ENCODE data around the gene ACTL6A. TPM values are rescaled to one million over a fixed set of nuclear protein-coding genes. Genes with fewer than 3 reads are reported as not detected.

ACTL6A gene
- total RNA-seq, 2 experiments from 2014 or later = 92.9 to 126 TPM

DNA sequence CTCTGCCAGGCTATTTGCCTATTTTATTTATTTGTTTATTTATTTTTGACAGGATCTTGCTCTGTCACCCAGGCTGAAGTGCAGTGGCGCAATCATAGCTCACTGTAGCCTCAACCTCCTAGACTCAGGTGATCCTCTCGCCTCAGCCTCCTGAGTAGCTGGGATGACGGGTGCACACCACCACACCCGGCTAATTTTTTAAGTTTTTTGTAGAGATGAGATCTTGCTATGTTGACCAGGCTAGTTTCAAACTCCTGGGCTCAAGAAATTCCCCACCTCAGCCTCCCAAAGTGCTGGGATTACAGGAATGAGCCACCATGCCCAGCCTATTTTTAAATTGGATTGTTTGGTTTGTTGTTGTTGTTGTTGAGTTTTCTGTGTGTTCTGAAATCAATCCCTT is 47.3 kb downstream of the ACTL6A start:
- DNase-seq (ENCODE audit: low spot score) = no peak
- Histone ChIP-seq H3K9me2 (ENCODE audit: insufficient read depth, low read length) (no peaks in the 10 kb centered on the region), H3K4me2 (ENCODE audit: low read length) (no peak overlapping the region), H3K9me3 (ENCODE audit: low read length) (no peaks in the 10 kb centered on the region), H3K79me2 (ENCODE audit: insufficient read depth, low read depth, low read length) (peaks cover 67% of the 10 kb centered on the region), H3K4me1 (ENCODE audit: insufficient read depth, low read length, poor library complexity, severe bottlenecking) (peaks cover 53% of the 10 kb centered on the region), H3K4me3 (ENCODE audit: low read depth, low read length, poor library complexity, severe bottlenecking) (no peak overlapping the region), H3K36me3 (ENCODE audit: insufficient read depth, low read length) (peaks cover 29% of the 10 kb centered on the region), H2AFZ (ENCODE audit: low read length) (no peak overlapping the region), H3K27ac (ENCODE audit: low read depth, low read length, poor library complexity, severe bottlenecking) (no peak overlapping the region), H4K20me1 (ENCODE audit: insufficient read depth, low read length) (no peaks in the 10 kb centered on the region)
- TF ChIP-seq EZH2phosphoT487 (IDR thresholded peaks at IDR 0.05; ENCODE audit: borderline replicate concordance, low read depth, low read length) = no peak
- TF ChIP-seq, protein P1, sequence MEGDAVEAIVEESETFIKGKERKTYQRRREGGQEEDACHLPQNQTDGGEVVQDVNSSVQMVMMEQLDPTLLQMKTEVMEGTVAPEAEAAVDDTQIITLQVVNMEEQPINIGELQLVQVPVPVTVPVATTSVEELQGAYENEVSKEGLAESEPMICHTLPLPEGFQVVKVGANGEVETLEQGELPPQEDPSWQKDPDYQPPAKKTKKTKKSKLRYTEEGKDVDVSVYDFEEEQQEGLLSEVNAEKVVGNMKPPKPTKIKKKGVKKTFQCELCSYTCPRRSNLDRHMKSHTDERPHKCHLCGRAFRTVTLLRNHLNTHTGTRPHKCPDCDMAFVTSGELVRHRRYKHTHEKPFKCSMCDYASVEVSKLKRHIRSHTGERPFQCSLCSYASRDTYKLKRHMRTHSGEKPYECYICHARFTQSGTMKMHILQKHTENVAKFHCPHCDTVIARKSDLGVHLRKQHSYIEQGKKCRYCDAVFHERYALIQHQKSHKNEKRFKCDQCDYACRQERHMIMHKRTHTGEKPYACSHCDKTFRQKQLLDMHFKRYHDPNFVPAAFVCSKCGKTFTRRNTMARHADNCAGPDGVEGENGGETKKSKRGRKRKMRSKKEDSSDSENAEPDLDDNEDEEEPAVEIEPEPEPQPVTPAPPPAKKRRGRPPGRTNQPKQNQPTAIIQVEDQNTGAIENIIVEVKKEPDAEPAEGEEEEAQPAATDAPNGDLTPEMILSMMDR (conservative IDR thresholded peaks at IDR 0.05; ENCODE audit: low read length) = no peak
- intact Hi-C loops (cut with micrococcal nuclease; ENCODE audit: unreplicated experiment) = no loop called here
- CTCF ChIA-PET (ENCODE audit: unreplicated experiment) = no interaction called here
- no TSS peak for BruUV-seq (replicated peaks)
- POLR2A ChIA-PET = interaction anchor here (0.7 to 2.3 kb wide), 3 partner anchors 45 to 258 kb away, joined by 3 to 10 read pairs (median 3); no protein-coding TSS in a partner anchor

DNA sequence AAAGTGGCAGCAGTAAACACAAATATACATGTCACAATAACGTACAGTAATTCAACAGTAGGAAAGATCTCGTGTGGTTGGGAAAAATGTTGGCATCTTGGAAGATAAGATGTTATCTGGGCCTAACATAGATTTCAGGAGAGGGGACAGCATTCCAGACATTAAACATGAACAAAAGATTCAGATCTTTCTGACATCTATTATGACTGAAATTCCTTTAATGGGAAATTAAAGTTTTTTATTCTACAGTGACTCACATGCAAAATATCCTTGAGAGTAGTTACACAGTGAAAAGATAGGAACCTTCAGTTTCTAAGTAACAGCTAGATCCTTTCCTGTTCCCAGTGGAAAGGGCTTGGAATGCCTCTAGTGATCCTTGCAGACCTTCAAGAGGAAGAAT is 51.1 kb downstream of the ACTL6A start:
- H3K79me2 ChIP-seq (ENCODE audit: insufficient read depth, low read depth, low read length) = peaks cover 31% of the 10 kb centered on the region; the same call in 1 of the 2 replicates
- H3K9me3 ChIP-seq (ENCODE audit: low read length) = no peaks in the 10 kb centered on the region
- H3K4me2 ChIP-seq (ENCODE audit: low read length) = no peak overlapping the region
- no peak for DNase-seq (ENCODE audit: low spot score)
- ChIA-PET POLR2A (interaction anchor here (1.0 to 2.3 kb wide), 3 partner anchors 9 to 43 kb away, joined by 3 to 9 read pairs (median 4); partner anchors contain the start of genes MRPL47 and NDUFB5), CTCF (ENCODE audit: unreplicated experiment) (no interaction called here)
- no peaks in the 10 kb centered on the region for H4K20me1 ChIP-seq (ENCODE audit: insufficient read depth, low read length)
- no TSS peak for BruUV-seq (replicated peaks)
- intact Hi-C loops (cut with micrococcal nuclease; ENCODE audit: unreplicated experiment) = no loop called here
- H2AFZ ChIP-seq (ENCODE audit: low read length) = no peak overlapping the region
- peaks cover 44% of the 10 kb centered on the region for H3K36me3 ChIP-seq (ENCODE audit: insufficient read depth, low read length)
- TF ChIP-seq EZH2phosphoT487 (IDR thresholded peaks at IDR 0.05; ENCODE audit: borderline replicate concordance, low read depth, low read length) = no peak
- TF ChIP-seq, protein P1 (conservative IDR thresholded peaks at IDR 0.05; ENCODE audit: low read length) = no peak
- H3K9me2 ChIP-seq (ENCODE audit: insufficient read depth, low read length) = no peaks in the 10 kb centered on the region
- no peak overlapping the region for H3K4me3 ChIP-seq (ENCODE audit: low read depth, low read length, poor library complexity, severe bottlenecking)
- peaks cover 19% of the 10 kb centered on the region for H3K4me1 ChIP-seq (ENCODE audit: insufficient read depth, low read length, poor library complexity, severe bottlenecking)
- H3K27ac ChIP-seq (ENCODE audit: low read depth, low read length, poor library complexity, severe bottlenecking) = no peak overlapping the region

DNA sequence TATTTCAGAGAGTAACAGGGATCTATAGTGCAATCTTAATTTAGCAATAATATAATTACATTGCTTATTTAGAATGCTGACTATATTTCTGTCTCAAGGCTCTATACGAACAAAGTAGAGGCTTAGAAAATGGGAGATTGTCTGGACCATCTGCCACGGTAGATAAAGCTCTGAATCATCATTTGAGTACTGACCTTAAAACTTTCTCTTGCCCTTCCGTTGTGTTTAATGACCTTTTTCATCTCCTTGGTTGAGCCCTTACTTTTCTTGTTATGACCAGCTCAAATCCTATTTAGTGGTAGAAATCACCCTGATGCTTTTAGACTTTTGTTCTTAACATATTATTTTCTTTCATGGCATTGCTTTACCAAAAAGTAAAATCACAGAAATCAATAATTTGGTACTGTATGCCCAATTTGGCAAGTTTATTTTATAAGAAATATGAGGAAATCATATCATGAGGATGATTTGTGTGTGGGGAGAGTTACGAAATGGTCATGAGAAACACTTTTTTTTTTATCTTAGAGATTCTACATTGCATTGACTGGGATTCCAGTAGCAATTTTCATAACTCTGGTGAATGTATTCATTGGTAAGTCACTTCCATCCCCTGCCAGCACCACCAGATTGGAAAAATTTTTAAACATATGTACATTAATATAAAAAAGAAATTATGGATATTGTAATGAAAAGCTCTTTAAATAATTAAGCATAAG is 52.9 kb downstream of the ACTL6A start:
- Histone ChIP-seq H3K9me3 (ENCODE audit: low read length) (no peaks in the 10 kb centered on the region), H3K4me3 (ENCODE audit: low read depth, low read length, poor library complexity, severe bottlenecking) (no peak overlapping the region), H4K20me1 (ENCODE audit: insufficient read depth, low read length) (no peaks in the 10 kb centered on the region), H3K27ac (ENCODE audit: low read depth, low read length, poor library complexity, severe bottlenecking) (no peak overlapping the region), H3K4me1 (ENCODE audit: insufficient read depth, low read length, poor library complexity, severe bottlenecking) (peaks cover 10% of the 10 kb centered on the region), H3K4me2 (ENCODE audit: low read length) (no peak overlapping the region), H3K36me3 (ENCODE audit: insufficient read depth, low read length) (peaks cover 43% of the 10 kb centered on the region), H3K79me2 (ENCODE audit: insufficient read depth, low read depth, low read length) (peaks cover 13% of the 10 kb centered on the region; the same call in 1 of the 2 replicates), H3K9me2 (ENCODE audit: insufficient read depth, low read length) (no peaks in the 10 kb centered on the region), H2AFZ (ENCODE audit: low read length) (no peak overlapping the region)
- DNase-seq (ENCODE audit: low spot score) = no peak
- ChIA-PET POLR2A (interaction anchor here (0.6 to 2.3 kb wide), 8 partner anchors 9 to 37 kb away, joined by 3 to 9 read pairs (median 4); partner anchors contain the start of genes MRPL47, NDUFB5 and USP13), CTCF (ENCODE audit: unreplicated experiment) (no interaction called here)
- BruUV-seq (replicated peaks) = no TSS peak
- TF ChIP-seq, protein P1 (conservative IDR thresholded peaks at IDR 0.05; ENCODE audit: low read length) = no peak
- no peak for TF ChIP-seq EZH2phosphoT487 (IDR thresholded peaks at IDR 0.05; ENCODE audit: borderline replicate concordance, low read depth, low read length)
- intact Hi-C loops (cut with micrococcal nuclease; ENCODE audit: unreplicated experiment) = no loop called here
